ENCODE measurements around the gene CES3. TPM values are rescaled to one million over a fixed set of nuclear protein-coding genes. Genes with fewer than 3 reads are reported as not detected.
A peak's percentile ranks its signal among the peaks of the same experiment; 100 is the strongest.

CES3 gene
- total RNA-seq: 1 to 10 TPM in 2 of 3 donors, under 1 TPM in 1; 0.29 to 5.9 (median 2.1) TPM

DNA sequence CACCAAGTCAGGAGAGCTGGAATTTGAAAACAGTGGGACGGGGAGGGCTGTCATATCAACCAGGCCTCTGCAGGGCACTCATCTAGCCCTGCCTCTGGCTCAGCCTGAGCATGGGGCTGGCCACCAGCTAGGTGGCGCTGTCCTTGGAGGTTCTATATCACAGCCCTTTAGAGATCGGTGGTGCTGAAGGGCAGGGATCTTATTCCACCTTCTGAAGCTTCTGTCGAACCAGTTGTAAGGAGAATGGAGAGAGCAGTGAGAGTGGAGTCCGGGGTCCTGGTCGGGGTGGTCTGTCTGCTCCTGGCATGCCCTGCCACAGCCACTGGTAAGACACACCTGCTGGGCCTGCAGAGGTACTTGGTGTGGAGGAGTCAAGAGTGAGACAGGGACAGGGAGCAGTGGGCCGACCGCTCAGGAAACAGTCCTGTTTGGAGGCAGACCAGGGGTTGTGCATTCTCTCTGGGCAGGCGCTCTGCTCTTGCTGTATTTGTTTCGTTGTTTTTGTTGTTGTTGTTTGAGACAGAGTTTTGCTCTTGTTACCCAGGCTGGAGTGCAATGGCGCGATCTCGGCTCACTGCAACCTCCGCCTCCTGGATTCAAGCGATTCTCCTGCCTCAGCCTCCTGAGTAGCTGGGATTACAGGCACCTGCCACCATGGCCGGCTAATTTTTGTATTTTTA is at the start of gene CES3:
Gene CES3 (plus strand): TSS at position 202 of the 680 bp plus-strand sequence. CDS start 42 bp downstream, at position 244.
- intact Hi-C loops (cut with DNase I; ENCODE audit: low total_unique reads): loop anchor here (10.0 kb wide), 1 partner anchor 184 kb away; no protein-coding TSS in a partner anchor
- TF ChIP-seq CTCF (IDR thresholded peaks at IDR 0.05) (peak in 2 of 3 donors; percentile 8 to 43), POLR2A (IDR thresholded peaks at IDR 0.05) (no peak), POLR2AphosphoS5 (IDR thresholded peaks at IDR 0.05) (no peak)
- H3K36me3 ChIP-seq: no peaks in the 10 kb centered on the region
- no peak for DNase-seq (ENCODE audit: low spot score in 2 of 2)
- H3K27ac ChIP-seq: peak within 1 kb of the TSS; percentile 35 to 43
- H3K9me3 ChIP-seq: no peaks in the 10 kb centered on the region
- no peaks in the 10 kb centered on the region for H3K27me3 ChIP-seq
- H3K4me1 ChIP-seq: no peaks in the 10 kb centered on the region
- H3K4me3 ChIP-seq: no peak within 1 kb of the TSS

DNA sequence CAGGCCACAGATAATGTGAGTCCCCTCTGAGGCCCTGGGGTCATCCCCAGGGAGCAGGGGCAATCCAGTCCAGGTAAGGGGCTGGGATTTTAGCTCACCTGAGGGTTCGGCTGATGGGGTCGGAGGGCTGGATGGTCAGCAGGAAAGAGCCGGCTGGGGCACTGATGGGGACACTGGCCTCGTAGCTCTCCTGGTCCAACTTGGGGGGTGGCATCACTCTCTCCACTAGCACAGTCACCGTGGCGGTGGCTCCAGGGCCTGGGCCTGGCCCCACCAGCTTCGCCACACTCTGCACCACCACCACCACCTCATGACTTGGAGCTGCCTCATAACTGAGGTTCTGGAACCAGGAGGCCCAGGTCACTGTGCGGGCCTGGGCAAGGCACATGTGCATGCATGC is 49.3 kb upstream of the CES3 start:
- no peaks in the 10 kb centered on the region for H3K9me3 ChIP-seq
- intact Hi-C loops (cut with DNase I; ENCODE audit: low total_unique reads): no loop called here
- H3K27ac ChIP-seq: no peak overlapping the region
- TF ChIP-seq CTCF (IDR thresholded peaks at IDR 0.05): no peak
- no peak for TF ChIP-seq POLR2A (IDR thresholded peaks at IDR 0.05)
- TF ChIP-seq POLR2AphosphoS5 (IDR thresholded peaks at IDR 0.05): no peak
- H3K4me1 ChIP-seq: no peaks in the 10 kb centered on the region
- no peak for DNase-seq (ENCODE audit: low spot score in 2 of 2)
- H3K36me3 ChIP-seq: no peaks in the 10 kb centered on the region
- no peak overlapping the region for H3K4me3 ChIP-seq
- no peaks in the 10 kb centered on the region for H3K27me3 ChIP-seq

DNA sequence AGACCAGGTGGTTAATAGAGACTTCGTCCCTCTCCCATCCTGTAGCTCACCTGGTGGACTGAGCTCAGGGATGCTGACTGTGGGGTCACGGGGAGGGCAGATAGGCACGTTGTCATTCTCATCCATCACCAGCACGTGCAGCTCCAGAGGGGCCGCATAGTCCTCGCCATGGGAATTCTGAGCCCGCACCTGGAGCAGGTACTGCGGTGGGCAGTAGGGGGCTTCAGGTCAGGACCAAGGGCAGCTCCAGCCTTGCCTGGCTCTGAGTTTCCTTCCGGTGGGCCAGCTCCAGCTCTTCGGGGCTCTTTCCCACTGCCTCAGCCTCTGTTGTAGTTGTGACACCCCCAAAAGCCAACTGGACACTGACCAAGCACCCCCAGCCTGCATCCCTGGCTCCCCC is 48.0 kb upstream of the CES3 start:
- DNase-seq (ENCODE audit: low spot score in 2 of 2): no peak
- Histone ChIP-seq H3K27ac (no peak overlapping the region), H3K36me3 (no peaks in the 10 kb centered on the region), H3K9me3 (no peaks in the 10 kb centered on the region), H3K4me1 (no peaks in the 10 kb centered on the region), H3K27me3 (no peaks in the 10 kb centered on the region), H3K4me3 (no peak overlapping the region)
- TF ChIP-seq CTCF (IDR thresholded peaks at IDR 0.05) (no peak), POLR2A (IDR thresholded peaks at IDR 0.05) (no peak), POLR2AphosphoS5 (IDR thresholded peaks at IDR 0.05) (no peak)
- intact Hi-C loops (cut with DNase I; ENCODE audit: low total_unique reads): no loop called here

- TF ChIP-seq CTCF (IDR thresholded peaks at IDR 0.05): no peak
- TF ChIP-seq POLR2AphosphoS5 (IDR thresholded peaks at IDR 0.05): no peak
- no peak for TF ChIP-seq POLR2A (IDR thresholded peaks at IDR 0.05)
- Histone ChIP-seq H3K4me3 (no peak overlapping the region), H3K27me3 (no peaks in the 10 kb centered on the region), H3K4me1 (no peaks in the 10 kb centered on the region), H3K9me3 (no peaks in the 10 kb centered on the region), H3K27ac (no peak overlapping the region), H3K36me3 (no peaks in the 10 kb centered on the region)
- intact Hi-C loops (cut with DNase I; ENCODE audit: low total_unique reads): no loop called here
- DNase-seq (ENCODE audit: low spot score in 2 of 2): no peak
These were observed 47.4 kb upstream of the CES3 start for GRCh38 chr16:66913711-66914110.

DNA sequence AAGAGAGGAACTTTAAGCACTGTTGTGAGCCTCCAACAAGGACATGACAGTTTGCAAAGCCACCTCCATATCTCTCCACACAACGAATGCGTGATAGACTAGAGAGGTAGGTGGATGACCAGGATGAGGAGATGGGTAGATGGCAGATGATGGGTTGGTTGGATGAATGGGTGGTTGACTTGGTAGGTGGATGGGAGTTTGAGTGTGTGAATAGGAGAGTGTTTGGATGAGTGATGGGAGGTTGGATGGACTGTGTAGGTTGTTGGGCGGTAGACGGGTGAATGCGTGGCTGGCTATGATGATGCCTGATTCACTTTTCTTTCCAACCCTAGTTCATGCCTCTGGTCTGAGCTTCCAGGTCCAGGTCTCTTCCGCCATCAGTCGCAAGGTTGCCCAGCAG is 46.5 kb upstream of the CES3 start:
- Histone ChIP-seq H3K4me3 (no peak overlapping the region), H3K27ac (no peak overlapping the region)
- intact Hi-C loops (cut with DNase I; ENCODE audit: low total_unique reads): no loop called here

More for the DNA sequence above, 46.5 kb upstream of the CES3 start:
- Histone ChIP-seq H3K9me3 (no peaks in the 10 kb centered on the region), H3K27me3 (peaks cover 0 to 3% of the 10 kb centered on the region in 2 donors), H3K4me1 (no peaks in the 10 kb centered on the region), H3K36me3 (no peaks in the 10 kb centered on the region)
- DNase-seq (ENCODE audit: low spot score in 2 of 2): no peak
- TF ChIP-seq CTCF (IDR thresholded peaks at IDR 0.05): no peak
- no peak for TF ChIP-seq POLR2A (IDR thresholded peaks at IDR 0.05)
- no peak for TF ChIP-seq POLR2AphosphoS5 (IDR thresholded peaks at IDR 0.05)

Data from breast epithelium (tissue), 4 donors.